Activated gamma-delta T cell treated with Interleukin-2 at 50 U/mL for 16 hours (primary cell): ENCODE measurements around the gene MAP3K4.

ENCODE experiments used
- DNase-seq: peaks from one replicate; pipeline ENCODE4 v3.0.0-alpha.2; 2020

Gene MAP3K4

GRCh38 chr6:161003336-161003735 lies 11.8 kb downstream of the MAP3K4 start:
- DNase-seq, result no peak

- DNase-seq, result no peak
Observed at GRCh38 chr6:161008245-161008644, 16.7 kb downstream of the MAP3K4 start.

- DNase-seq, result no peak
Observed at GRCh38 chr6:161009991-161010390, 18.4 kb downstream of the MAP3K4 start.

GRCh38 chr6:161010418-161010817 lies 18.8 kb downstream of the MAP3K4 start:
- DNase-seq, result no peak

GRCh38 chr6:161011492-161012480 lies 20.2 kb downstream of the MAP3K4 start:
- DNase-seq, result no peak

- no peak for DNase-seq
Observed at GRCh38 chr6:161013695-161014094, 22.1 kb downstream of the MAP3K4 start.

GRCh38 chr6:161017766-161018564 lies 26.4 kb downstream of the MAP3K4 start:
- no peak for DNase-seq

GRCh38 chr6:161019324-161019839 lies 27.8 kb downstream of the MAP3K4 start:
- no peak for DNase-seq

- DNase-seq, result no peak
Observed at GRCh38 chr6:161021543-161021942, 30.0 kb downstream of the MAP3K4 start.

GRCh38 chr6:161021998-161022743 lies 30.6 kb downstream of the MAP3K4 start:
- no peak for DNase-seq

- no peak for DNase-seq
Observed at GRCh38 chr6:161023316-161023715, 31.7 kb downstream of the MAP3K4 start.

GRCh38 chr6:161024364-161024920 lies 32.9 kb downstream of the MAP3K4 start:
- no peak for DNase-seq

- no peak for DNase-seq
Observed at GRCh38 chr6:161027385-161027784, 35.8 kb downstream of the MAP3K4 start.

- DNase-seq, result no peak
Observed at GRCh38 chr6:161029195-161029809, 37.7 kb downstream of the MAP3K4 start.

GRCh38 chr6:161031721-161032495 lies 40.3 kb downstream of the MAP3K4 start:
- DNase-seq, result no peak

GRCh38 chr6:161033667-161034066 lies 42.1 kb downstream of the MAP3K4 start:
- DNase-seq, result no peak

GRCh38 chr6:161035182-161035980 lies 43.8 kb downstream of the MAP3K4 start:
- no peak for DNase-seq

- no peak for DNase-seq
Observed at GRCh38 chr6:161035981-161036263, 44.4 kb downstream of the MAP3K4 start.

GRCh38 chr6:161037873-161038228 lies 46.3 kb downstream of the MAP3K4 start:
- DNase-seq, result no peak

- DNase-seq, result no peak
Observed at GRCh38 chr6:161038229-161039031, 46.9 kb downstream of the MAP3K4 start.
